ENCODE measurements around the gene TRMT5. TPM values are rescaled to one million over a fixed set of nuclear protein-coding genes. Genes with fewer than 3 reads are reported as not detected.

TRMT5 gene
- total and polyA plus RNA-seq, 2 of the 8 experiments (the other 6 are each of a cell fraction or from before 2014, with no cell fraction given), result 4.3 to 24.2 TPM

- TF ChIP-seq CHD7 (IDR thresholded peaks at IDR 0.05; ENCODE audit: insufficient replicate concordance, low read length), result no peak
- no peak for TF ChIP-seq CREB1 (IDR thresholded peaks at IDR 0.05)
- TF ChIP-seq SAP30 (IDR thresholded peaks at IDR 0.05; ENCODE audit: insufficient read depth, insufficient replicate concordance, low read length), result no peak
- no peak for TF ChIP-seq MAFK (IDR thresholded peaks at IDR 0.05; ENCODE audit: low read depth, low read length)
- TF ChIP-seq NRF1 (IDR thresholded peaks at IDR 0.05; ENCODE audit: low read depth, low read length), result no peak
- no peak for TF ChIP-seq CBX5 (IDR thresholded peaks at IDR 0.05; ENCODE audit: low read depth, low read length)
- TF ChIP-seq ATF2 (IDR thresholded peaks at IDR 0.05; ENCODE audit: low read length), result no peak
- no peak for TF ChIP-seq SP4 (IDR thresholded peaks at IDR 0.05; ENCODE audit: low read length)
- no peak for TF ChIP-seq BRCA1 (IDR thresholded peaks at IDR 0.05; ENCODE audit: low read depth, low read length)
- no peak for TF ChIP-seq CEBPB (IDR thresholded peaks at IDR 0.05; ENCODE audit: low read depth, low read length)
Measured at GRCh38 chr14:60951776-60952435, 29.0 kb downstream of the TRMT5 start (continued).
